Breast epithelium (tissue), 3 donors: ENCODE results near the gene SCN5A.

Experiments used
- CTCF ChIP-seq, 3 donors: fragments of 450-650 bp; IDR thresholded peaks; one replicate each; pipeline ENCODE4 v1.5.1; 2016 to 2017; ENCODE audit warnings: antibody characterized with exemption in 3 of 3, mild to moderate bottlenecking in 3 of 3, moderate library complexity in 3 of 3
- POLR2A ChIP-seq: fragments of 450-650 bp; IDR thresholded peaks from one replicate; pipeline ENCODE4 v1.6.1; 2016; ENCODE audit warnings: antibody characterized with exemption, mild to moderate bottlenecking, moderate library complexity

- TF ChIP-seq CTCF (IDR thresholded peaks at IDR 0.05) (no peak), POLR2A (no peak)
Observed at GRCh38 chr3:38585791-38586420, 63.6 kb downstream of the SCN5A start.
